Caco-2 (cell line): ENCODE data around the gene LIFR. TPM values are rescaled to one million over a fixed set of nuclear protein-coding genes. Genes with fewer than 3 reads are reported as not detected.

Experiments
- BruUV-seq: library from RNA; stranded (reverse); fragments of 400-500 nt; replicated peaks from 2 replicates; lab custom pipeline; 2021; lab: Mats Ljungman, UMichigan
- CTCF ChIA-PET: fragments of 300-600 bp; sonication (Branson Sonifier 250); formaldehyde crosslinking; loops from one replicate; lab custom pipeline; 2022; ENCODE audit warnings: antibody characterized with exemption; lab: Charles Lee
- POLR2A ChIA-PET: fragments of 300-600 bp; sonication (Branson Sonifier 250); formaldehyde crosslinking; loops from one replicate; lab custom pipeline; 2022; ENCODE audit warnings: antibody characterized with exemption; lab: Charles Lee
- DNase-seq, 2 experiments: peaks; one replicate each; pipeline versions ENCODE4 v3.0.0 to v3.0.0-alpha.2; 2020 to 2022
- H3K27me3 ChIP-seq: replicated peaks from 2 replicates; pipeline ENCODE4 v1.6.0; 2011; ENCODE audit warnings: low read length; ENCODE audit not compliant: control insufficient read depth, insufficient read depth
- H3K36me3 ChIP-seq: 2 replicates; pipeline ENCODE4 v1.5.1; 2011; ENCODE audit warnings: low read length; ENCODE audit not compliant: control insufficient read depth, insufficient read depth
- H3K4me1 ChIP-seq: fragments of 250-450 bp; sonication (Bioruptor Pico); 2 replicates; pipeline ENCODE4 v1.5.1; 2020; ENCODE audit warnings: mild to moderate bottlenecking
- H3K4me3 ChIP-seq: 2 replicates; pipeline ENCODE4 v1.5.1; 2011; ENCODE audit warnings: low read depth, mild to moderate bottlenecking, control low read depth, low read length
- H3K9me3 ChIP-seq: fragments of 250-450 bp; sonication (Bioruptor Pico); 2 replicates; pipeline ENCODE4 v1.5.1; 2020; ENCODE audit warnings: mild to moderate bottlenecking, moderate library complexity
- H3K27ac Mint-ChIP-seq: one replicate; pipeline ENCODE4 v1.8.0; 2022; ENCODE audit warnings: mixed read lengths; ENCODE audit not compliant: unreplicated experiment
- H3K27me3 Mint-ChIP-seq: one replicate; pipeline ENCODE4 v1.8.0; 2022; ENCODE audit warnings: mixed read lengths; ENCODE audit not compliant: insufficient read depth, unreplicated experiment
- H3K36me3 Mint-ChIP-seq: one replicate; pipeline ENCODE4 v1.8.0; 2022; ENCODE audit warnings: mild to moderate bottlenecking, mixed read lengths; ENCODE audit not compliant: insufficient read depth, unreplicated experiment
- H3K4me1 Mint-ChIP-seq: one replicate; pipeline ENCODE4 v1.8.0; 2022; ENCODE audit warnings: low read depth, mixed read lengths; ENCODE audit not compliant: unreplicated experiment
- H3K4me3 Mint-ChIP-seq: one replicate; pipeline ENCODE4 v1.8.0; 2022; ENCODE audit warnings: mild to moderate bottlenecking, moderate library complexity, mixed read lengths; ENCODE audit not compliant: unreplicated experiment
- H3K9me3 Mint-ChIP-seq: one replicate; pipeline ENCODE4 v1.8.0; 2022; ENCODE audit warnings: mixed read lengths; ENCODE audit not compliant: unreplicated experiment
- CTCF ChIP-seq, 2 experiments: fragments of 200-600 bp in 1 of 2; IDR thresholded peaks; 1 replicate in 1 of 2; 2 replicates in 1 of 2; pipeline versions ENCODE4 v1.5.1 to v1.8.0; 2011 to 2022; ENCODE audit warnings: antibody characterized with exemption in 1 of 2, control low read depth in 1 of 2, inconsistent platforms in 1 of 2, low read depth in 1 of 2, low read length in 1 of 2, mild to moderate bottlenecking in 1 of 2, moderate library complexity in 1 of 2; ENCODE audit not compliant: insufficient read depth in 1 of 2, severe bottlenecking in 1 of 2, unreplicated experiment in 1 of 2
- intact Hi-C: fragments of 100-400 bp; cut with micrococcal nuclease; formaldehyde crosslinking; loops from one replicate; pipeline ENCODE4 v1.10.0; 2022; ENCODE audit not compliant: unreplicated experiment
- total RNA-seq: library from RNA; stranded (reverse); gene quantifications from 2 replicates; pipeline ENCODE4 v1.2.3, GENCODE V29; 2022

LIFR gene
- total RNA-seq, 1 experiment from 2014 or later: 5.1 TPM

- H3K27ac Mint-ChIP-seq: no peak overlapping the region
- DNase-seq: no peak
- no peak for TF ChIP-seq CTCF (IDR thresholded peaks at IDR 0.05; ENCODE audit: insufficient read depth in 1 of 2, low read depth in 1 of 2, low read length in 1 of 2, severe bottlenecking in 1 of 2, unreplicated experiment in 1 of 2)
- no peaks in the 10 kb centered on the region for H3K9me3 Mint-ChIP-seq
- H3K36me3 ChIP-seq: no peaks in the 10 kb centered on the region
- intact Hi-C loops: no loop called here
- POLR2A ChIA-PET: no interaction called here
- H3K4me3 Mint-ChIP-seq: no peak overlapping the region
- H3K27me3 Mint-ChIP-seq: no peaks in the 10 kb centered on the region
- no peaks in the 10 kb centered on the region for H3K36me3 Mint-ChIP-seq
- H3K27me3 ChIP-seq: no peaks in the 10 kb centered on the region
- H3K4me1 Mint-ChIP-seq: no peaks in the 10 kb centered on the region
- H3K9me3 ChIP-seq: no peaks in the 10 kb centered on the region
- CTCF ChIA-PET: interaction anchor here (0.9 kb wide), 1 partner anchor 362 kb away, joined by 3 read pairs; no protein-coding TSS in a partner anchor
- no peak overlapping the region for H3K4me3 ChIP-seq
- no peaks in the 10 kb centered on the region for H3K4me1 ChIP-seq
- BruUV-seq: no TSS peak
These were observed 108.7 kb downstream of the LIFR start for GRCh38 chr5:38447786-38448185.

- no peak for DNase-seq
- intact Hi-C loops: no loop called here
- H3K4me1 ChIP-seq: no peaks in the 10 kb centered on the region
- H3K27me3 ChIP-seq: no peaks in the 10 kb centered on the region
- POLR2A ChIA-PET: no interaction called here
- no peak overlapping the region for H3K4me3 ChIP-seq
- no peaks in the 10 kb centered on the region for H3K27me3 Mint-ChIP-seq
- no peaks in the 10 kb centered on the region for H3K9me3 ChIP-seq
- CTCF ChIA-PET: no interaction called here
- TF ChIP-seq CTCF (IDR thresholded peaks at IDR 0.05; ENCODE audit: insufficient read depth in 1 of 2, low read depth in 1 of 2, low read length in 1 of 2, severe bottlenecking in 1 of 2, unreplicated experiment in 1 of 2): no peak
- no peaks in the 10 kb centered on the region for H3K4me1 Mint-ChIP-seq
- no peak overlapping the region for H3K27ac Mint-ChIP-seq
- no peaks in the 10 kb centered on the region for H3K36me3 Mint-ChIP-seq
- H3K9me3 Mint-ChIP-seq: no peaks in the 10 kb centered on the region
- H3K4me3 Mint-ChIP-seq: no peak overlapping the region
- no peaks in the 10 kb centered on the region for H3K36me3 ChIP-seq
- no TSS peak for BruUV-seq
These were observed 109.4 kb downstream of the LIFR start for GRCh38 chr5:38447056-38447455.

- H3K36me3 Mint-ChIP-seq: no peaks in the 10 kb centered on the region
- DNase-seq: no peak
- no peaks in the 10 kb centered on the region for H3K36me3 ChIP-seq
- no peaks in the 10 kb centered on the region for H3K9me3 ChIP-seq
- H3K4me1 Mint-ChIP-seq: no peaks in the 10 kb centered on the region
- TF ChIP-seq CTCF (IDR thresholded peaks at IDR 0.05; ENCODE audit: insufficient read depth in 1 of 2, low read depth in 1 of 2, low read length in 1 of 2, severe bottlenecking in 1 of 2, unreplicated experiment in 1 of 2): no peak
- H3K4me3 Mint-ChIP-seq: no peak overlapping the region
- no peaks in the 10 kb centered on the region for H3K4me1 ChIP-seq
- no TSS peak for BruUV-seq
- no peaks in the 10 kb centered on the region for H3K27me3 ChIP-seq
- H3K9me3 Mint-ChIP-seq: no peaks in the 10 kb centered on the region
- POLR2A ChIA-PET: no interaction called here
- intact Hi-C loops: no loop called here
- no peaks in the 10 kb centered on the region for H3K27me3 Mint-ChIP-seq
- H3K27ac Mint-ChIP-seq: no peak overlapping the region
- CTCF ChIA-PET: no interaction called here
- H3K4me3 ChIP-seq: no peak overlapping the region
These were observed 110.4 kb downstream of the LIFR start for GRCh38 chr5:38446029-38446522.
